ENCODE data around the gene LCAT.

- TF ChIP-seq CTCF (IDR thresholded peaks at IDR 0.05) (no peak), POLR2A (IDR thresholded peaks at IDR 0.05) (no peak)
Measured at GRCh38 chr16:67893743-67894399, 50.0 kb downstream of the LCAT start.
